ENCODE measurements around the gene GRP.
"Not testable (repeated sequence)": the region's sequence is repeated elsewhere in the genome, so short reads cannot be mapped to it uniquely, and the experiment has no call there.

The GRP gene

DNA sequence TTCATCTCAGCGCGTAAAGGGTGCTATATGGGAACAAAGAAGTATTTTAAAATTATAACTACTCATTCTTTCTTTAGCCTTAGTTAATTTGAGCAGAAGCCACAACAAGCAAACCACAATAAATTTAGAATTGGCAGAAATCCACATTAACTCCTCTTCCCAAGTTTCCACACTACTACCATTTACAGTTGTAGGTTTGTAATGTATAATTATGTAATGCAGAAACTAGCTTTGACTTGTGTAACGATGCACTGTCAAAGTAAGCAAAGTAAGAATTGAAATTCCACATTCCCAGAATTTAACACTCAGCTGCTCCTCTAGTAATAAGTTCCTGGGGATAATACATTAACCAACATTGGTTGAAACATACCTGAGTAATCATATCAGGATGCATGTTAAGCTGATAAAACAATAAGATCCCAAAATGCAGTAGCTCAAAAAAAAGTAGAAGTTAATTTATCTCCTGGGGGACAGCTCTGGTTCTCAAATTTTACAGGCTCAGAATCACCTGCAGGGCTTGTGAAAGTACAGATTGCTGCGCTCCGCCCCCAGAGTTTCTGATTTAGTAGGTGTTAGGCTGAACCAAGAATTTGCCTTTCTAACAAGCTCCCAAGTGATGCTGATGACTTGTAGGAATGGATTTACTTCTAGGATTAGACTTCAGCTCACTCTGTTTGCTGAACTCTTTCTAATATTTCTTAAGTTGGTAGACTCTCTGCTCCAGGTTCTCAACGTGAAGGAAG, 9.9 kb downstream of the GRP start:
- DNase-seq = no peak

DNA sequence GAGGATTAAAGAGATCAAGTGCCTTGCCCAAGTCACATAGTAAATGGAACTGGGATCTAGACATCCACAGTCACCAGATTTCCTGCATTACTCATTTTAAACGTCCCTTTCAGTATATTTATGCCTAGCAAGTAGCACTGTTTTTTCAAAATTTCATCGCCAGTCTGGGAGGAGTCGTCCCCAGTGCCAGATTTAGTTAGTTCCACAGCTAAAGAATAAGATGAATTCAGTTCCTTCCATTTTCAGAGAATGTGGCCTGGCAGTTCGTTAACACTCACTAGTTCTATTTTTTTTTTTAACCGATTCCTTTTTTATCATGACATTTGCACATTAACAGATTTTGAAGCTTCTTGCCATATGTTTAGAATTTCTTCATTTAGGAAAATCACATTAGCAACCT, 11.2 kb downstream of the GRP start:
- DNase-seq = no peak

DNA sequence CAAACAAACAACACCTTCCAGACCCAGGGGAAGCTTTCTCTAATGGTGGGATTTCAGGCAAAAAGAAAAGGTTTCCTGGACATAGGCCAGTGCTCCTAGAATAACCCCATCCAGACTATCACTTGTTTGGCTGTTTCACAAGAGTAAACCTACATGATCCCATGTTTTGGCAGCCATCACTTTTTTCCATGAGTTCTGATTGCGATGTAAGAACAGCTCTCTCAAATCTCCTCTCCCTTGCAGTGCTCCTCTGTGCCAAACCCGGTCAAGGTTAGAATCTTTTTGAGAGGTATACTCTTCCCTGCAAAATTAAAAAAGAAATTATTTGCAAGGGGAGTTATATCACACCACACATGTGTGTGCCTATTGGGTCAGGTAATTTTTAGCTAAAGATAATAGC, 11.9 kb downstream of the GRP start:
- DNase-seq = no peak

DNA sequence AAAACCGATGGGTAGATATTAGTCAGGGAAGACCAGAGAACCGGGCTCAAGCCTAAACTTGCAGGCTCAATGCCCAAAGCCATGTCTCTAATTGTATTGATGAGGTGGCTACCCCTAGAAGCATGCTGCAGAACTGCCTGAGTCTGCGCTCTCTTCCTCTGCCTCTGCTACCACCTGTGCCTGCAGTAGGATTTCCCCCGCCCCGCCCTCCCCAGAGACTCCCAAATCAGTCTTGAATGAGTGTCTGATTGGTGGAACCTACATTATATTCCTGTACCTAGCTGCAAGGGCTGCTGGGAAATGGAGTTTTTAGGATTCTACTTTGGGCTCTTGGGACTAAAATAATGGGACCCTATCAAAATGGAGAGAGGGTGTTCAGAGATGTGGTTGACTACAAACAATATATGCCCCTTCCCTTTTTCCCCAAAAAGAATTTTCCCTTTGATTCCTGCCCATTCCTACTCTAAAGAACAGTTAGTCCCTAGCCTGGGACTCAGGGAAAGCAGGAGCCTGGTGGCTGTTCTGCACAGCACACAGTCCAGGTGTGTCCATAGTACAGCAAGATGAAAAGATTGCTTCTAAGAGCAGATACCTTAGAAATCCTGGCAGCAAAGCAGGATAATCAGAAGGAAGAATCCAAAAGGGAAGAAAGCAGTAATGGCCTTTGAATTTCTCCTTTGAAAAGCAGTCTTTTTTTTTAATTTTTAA, 12.5 kb downstream of the GRP start:
- DNase-seq = no peak

DNA sequence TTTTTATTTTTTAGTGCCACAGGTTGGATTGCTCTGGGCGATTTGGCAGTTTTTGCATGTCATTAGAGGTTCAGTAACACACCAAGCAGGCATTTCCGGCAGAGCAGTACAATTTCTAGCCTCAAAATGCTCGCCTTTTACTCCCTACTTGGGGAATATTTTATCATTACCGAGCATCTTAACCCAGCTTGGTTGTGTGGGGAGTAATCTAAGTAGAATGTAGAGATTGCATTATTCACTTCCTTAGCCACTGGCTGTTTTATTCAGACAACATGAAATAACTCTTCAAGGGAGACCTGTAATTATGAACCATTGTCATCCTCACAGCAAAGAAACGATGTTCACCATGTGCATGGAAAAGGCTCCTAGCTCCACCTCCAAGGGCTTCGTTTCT, 13.1 kb downstream of the GRP start:
- DNase-seq = no peak

DNA sequence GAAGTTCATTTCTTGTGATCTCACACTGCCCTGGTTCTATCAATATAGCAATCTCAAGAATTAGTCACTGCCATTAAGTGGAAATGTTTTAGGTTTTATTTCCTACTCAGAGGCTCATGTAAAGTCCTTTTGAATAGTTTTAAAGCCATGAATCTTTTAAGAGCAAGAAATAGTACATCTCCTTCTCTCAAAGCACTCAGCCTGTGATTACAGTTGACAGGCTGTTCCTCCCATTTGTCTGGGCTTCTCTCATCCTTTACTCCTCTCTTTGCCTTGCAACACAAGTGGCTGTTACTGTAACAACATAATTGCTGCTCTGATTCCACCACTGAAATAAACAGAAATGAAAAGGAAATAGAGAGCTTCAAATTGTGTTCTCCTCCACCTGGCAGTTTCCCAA, 18.4 kb downstream of the GRP start:
- no peak for DNase-seq

DNA sequence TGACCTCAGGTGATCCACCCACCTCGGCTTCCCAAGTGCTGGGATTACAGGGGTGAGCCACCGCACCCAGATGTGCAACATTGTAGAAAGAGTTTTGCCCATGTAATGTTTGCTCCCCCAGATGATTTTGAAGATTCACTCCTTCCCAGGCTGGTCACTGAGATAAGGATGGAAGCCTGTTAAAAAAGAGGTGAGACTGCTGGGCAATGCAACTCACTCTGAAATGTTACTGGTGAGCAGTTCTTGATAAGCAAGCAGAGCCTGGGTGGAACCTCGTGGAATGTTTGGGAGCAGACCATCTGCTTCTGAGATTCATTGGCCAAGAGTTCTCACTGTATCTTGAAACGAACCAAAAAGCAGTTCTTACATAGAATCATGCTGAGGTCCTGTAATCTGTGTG, 19.7 kb downstream of the GRP start:
- DNase-seq = no peak

DNA sequence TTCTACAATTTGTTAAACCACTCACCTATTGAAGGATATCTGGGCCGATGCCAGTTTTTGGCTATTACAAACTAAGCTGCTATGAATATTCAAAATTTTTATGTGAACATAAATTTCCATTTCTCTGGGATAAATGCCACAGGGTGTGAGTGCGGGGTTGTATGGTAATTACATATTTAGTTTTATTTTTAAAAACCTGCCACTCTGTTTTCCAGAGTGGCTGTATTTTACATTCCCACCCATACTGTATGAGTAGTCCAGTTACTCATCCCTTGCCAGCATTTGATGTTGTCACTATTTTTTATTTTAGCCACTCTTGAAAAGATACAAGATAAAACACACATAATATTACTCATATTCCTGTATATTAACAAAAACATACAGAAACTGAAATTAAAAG, 22.9 kb downstream of the GRP start:
- no peak for DNase-seq

DNA sequence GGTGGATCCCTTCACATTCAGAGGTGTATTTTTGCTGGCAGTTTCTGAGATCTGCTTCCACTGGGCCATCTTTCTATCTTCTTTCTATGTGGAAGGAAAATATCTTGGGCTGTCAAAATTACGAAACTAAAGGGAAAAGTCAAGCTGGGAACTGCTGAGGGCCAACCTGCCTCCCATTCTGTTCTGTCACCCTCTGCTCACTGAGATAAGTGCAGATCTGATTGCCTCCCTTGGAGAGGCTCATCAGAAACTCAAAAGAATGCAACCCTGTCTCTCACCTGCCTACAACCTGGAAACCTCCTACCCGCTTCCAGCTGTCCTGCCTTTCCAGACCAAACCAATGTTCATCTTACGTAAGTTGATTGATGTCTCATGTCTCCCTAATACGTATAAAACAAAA, 26.8 kb downstream of the GRP start:
- DNase-seq = no peak

DNA sequence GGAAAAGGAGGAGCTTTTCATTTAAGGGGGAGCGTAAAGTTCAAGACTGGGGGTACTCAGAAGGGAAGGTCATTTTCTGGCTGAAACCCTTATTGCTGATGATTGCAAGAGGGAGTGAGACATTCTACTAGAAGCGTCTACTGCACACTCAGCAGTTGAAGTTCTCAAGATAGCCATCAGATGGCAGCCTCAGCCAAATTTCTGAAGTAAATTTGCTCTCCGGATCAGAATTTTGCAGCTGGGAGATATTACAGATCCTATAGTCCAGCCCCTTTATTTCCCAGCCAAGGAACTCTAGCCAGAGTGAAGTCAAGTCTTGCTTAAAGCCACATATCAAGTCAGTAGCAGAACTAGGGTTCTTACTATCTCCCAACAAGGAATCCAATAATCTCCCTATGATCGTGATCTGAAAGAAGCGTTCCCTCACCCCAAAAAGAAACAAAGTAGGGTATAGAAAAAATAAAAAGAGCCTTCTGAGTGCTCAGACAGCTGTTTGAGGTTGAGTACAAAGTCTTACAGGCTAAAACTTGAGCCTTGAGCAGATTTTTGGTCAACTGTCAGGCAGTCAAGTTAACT, 29.3 kb downstream of the GRP start:
- DNase-seq = no peak

DNA sequence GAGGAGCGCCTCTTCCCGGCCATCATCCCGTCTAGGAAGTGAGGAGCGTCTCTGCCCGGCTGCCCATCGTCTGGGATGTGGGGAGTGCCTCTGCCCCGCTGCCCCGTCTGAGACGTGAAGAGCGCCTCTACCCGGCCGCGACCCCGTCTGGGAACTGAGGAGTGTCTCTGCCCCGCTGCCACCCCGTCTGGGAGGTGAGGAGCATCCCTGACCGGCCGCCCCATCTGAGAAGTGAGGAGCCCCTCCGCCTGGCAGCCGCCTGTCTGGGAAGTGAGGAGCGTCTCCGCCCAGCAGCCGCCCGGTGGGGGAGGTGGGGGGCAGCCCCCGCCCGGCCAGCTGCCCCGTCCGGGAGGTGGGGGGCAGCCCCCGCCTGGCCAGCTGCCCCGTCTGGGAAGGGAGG, 35.5 kb downstream of the GRP start:
- not testable (repeated sequence) for DNase-seq

DNA sequence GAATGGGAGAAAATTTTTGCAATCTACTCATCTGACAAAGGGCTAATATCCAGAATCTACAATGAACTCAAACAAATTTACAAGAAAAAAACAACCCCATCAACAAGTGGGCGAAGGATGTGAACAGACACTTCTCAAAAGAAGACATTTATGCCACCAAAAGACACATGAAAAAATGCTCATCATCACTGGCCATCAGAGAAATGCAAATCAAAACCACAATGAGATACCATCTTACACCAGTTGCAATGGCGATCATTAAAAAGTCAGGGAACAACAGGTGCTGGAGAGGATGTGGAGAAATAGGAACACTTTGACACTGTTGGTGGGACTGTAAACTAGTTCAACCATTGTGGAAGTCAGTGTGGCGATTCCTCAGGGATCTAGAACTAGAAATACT, 41.9 kb downstream of the GRP start:
- DNase-seq = not testable (repeated sequence)

DNA sequence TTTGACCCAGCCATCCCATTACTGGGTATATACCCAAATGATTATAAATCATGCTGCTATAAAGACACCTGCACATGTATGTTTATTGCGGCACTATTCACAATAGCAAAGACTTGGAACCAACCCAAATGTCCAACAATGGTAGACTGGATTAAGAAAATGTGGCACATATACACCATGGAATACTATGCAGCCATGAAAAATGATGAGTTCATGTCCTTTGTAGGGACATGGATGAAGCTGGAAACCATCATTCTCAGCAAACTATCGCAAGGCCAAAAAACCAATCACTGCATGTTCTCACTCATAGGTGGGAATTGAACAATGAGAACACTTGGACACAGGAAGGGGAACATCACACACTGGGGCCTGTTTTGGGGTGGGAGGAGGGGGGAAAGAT, 42.3 kb downstream of the GRP start:
- DNase-seq = not testable (repeated sequence)

DNA sequence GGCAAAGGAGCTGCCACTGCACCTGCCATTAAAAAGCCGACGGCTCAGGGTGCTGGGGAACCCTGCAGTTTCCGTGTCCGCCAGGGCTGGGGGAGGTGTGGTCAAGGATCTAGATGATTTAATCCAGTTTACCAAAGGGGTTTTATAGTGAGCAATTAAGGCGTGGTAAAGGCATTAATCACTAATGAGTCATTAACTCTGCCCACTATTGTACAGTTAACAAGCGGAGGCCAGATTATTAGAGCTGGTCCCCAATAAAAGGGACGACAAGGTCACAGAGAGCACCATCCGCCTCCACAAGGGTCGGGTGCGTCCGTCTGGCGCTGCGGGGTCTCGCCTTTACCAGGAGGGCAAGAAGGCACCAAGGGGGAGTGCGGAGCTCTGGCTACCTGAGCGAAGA, 43.7 kb downstream of the GRP start:
- DNase-seq = no peak

DNA sequence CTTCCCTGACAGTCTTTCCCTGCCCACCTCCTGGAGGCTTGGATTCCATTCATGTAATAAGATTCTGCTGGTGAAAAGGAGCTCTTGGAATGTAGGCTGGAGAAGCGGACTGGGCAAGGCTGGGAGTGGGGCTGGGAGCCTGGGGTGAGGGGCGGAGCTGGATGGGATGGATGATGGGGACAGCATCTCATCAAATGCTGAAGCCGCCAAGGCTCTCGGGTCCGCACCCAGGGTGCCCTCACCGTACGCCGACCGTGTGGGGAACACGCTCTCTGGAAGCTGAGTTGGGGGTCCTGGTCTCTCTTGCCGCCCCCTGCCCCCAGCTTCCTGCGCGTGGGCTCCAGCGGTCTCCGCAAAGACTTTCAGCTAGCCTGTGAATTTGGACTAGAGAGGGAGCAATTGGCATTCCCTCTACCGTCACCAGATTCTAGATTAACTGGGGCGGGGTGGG, 44.2 kb downstream of the GRP start:
- no peak for DNase-seq

DNA sequence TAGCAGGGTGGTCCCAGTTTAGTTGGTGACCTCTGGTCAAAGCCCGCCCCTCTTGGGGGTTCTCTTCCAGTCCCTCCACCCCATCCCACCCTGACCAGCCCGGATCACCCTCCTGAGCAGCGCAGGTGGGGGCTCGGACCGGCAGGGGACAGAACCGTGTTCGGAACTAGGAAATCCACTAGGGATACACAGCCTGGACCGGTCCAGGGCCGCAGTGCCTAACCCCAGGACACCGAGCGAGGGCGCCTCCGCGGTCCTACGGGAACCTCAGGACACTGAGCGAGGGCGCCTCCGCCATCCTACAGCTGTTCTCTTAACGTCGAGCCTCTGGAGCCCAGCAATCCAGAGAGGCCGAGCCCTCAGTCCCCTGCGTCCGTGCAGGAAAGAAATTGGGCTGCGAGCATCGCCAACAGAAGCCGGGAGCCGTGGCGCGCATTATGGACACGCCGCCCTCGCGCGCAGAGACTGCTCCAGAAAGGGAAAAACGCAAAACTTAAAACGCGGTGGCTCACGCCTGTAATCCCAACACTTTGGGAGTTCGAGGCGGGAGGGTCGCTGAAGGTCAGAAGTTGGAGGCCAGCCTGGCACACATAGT, 44.8 kb downstream of the GRP start:
- no peak for DNase-seq

DNA sequence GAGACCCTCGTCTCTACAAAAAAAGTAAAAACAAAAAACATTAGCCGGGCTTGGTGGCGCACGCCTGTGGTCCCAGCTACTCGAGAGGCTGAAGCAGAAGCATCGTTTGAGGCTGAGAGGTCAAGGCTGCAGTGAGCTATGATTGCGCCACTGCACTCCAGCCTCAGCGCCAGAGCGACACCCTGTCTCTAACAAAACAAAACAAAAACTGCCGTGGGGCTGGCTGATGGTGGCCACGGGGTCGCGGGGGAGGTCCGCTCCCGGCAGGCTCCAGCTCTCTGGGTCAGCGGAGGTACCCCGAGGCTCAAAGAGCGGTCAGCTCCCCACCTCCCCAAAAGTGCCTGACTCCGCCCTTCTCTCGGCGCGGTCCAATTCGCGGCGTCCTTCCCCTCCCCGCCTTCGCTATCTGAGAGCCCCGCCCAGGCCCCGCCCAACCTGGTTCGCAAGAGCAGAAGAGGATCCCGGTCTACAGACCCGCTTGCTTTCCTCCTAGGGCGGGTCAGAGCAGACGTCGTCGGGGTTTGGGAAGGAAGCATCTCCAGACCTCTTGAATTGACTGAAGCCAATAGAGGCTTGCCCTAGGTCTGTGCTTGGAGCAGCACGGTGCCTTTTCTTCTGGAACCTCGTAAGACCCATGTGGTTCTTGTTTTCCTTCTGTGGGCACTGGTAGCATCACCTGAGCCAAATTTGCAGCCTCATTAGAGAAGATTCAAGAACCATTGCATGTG, 45.5 kb downstream of the GRP start:
- DNase-seq = no peak

DNA sequence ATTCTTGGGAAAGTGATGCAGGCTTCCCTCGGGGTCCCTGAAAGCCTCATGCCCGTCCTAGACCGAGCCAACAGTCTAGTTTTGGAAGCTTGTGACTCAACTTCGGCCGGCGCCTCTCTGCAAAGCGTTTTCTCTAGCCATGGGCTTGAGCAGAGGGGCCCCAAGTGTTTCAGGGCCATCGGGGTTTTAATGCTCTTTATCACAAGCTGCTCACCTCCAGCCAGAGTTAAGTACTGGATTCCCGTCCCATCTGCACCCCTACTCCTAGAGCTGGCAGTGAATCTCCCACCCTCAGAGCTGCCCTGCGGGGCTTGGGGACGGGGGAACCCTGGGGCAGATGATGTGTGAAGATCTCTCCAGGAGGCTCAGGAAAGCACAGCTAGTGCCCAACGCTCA, 46.0 kb downstream of the GRP start:
- no peak for DNase-seq

DNA sequence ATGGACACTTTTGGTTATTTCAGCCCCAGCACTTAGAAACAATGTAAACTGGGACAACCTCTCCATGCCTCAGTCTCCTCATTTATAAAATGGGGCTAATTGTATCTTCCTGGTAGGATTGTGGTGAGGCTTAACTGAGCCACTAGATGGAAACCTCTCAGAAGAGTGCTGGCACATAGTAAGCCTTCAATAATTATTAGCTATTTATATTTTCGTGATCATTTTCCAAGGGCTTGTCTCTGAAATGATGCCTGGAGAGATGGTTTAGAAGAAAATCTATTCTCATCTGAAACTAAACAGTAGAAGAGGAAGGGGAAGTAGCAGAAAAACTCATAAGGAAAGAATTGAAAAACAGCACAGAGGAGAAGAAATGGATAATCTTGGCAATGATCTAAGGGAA, 46.5 kb downstream of the GRP start:
- no peak for DNase-seq

DNA sequence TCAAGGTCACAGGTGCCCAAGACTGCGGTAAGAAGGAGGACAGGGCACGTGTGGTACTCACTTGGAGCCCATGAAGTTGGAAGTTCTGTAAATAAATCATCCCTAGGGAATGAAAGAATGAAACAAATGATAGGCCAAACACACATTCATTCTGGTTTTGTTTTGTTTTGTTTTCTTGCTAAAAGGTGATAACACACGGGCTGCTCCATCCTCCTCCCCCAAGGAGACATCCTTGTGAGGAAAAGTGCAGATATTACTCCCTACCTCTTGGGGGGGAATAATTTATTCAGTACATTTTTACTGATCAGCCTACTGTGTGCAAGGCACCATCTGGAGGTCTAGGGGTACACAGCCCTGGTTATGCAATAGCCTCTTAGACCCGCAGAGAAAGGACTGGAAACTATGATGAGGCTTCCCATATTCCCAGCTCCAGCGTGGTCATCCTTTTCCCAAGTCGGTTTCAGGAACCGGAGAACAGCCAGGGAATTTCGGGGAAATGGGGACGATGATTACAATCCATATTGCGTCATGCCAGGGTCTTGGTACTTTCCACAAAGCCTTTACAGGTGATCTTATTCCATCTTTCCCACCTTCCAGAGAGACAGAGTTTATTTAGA, 47.0 kb downstream of the GRP start:
- DNase-seq = no peak

DNA sequence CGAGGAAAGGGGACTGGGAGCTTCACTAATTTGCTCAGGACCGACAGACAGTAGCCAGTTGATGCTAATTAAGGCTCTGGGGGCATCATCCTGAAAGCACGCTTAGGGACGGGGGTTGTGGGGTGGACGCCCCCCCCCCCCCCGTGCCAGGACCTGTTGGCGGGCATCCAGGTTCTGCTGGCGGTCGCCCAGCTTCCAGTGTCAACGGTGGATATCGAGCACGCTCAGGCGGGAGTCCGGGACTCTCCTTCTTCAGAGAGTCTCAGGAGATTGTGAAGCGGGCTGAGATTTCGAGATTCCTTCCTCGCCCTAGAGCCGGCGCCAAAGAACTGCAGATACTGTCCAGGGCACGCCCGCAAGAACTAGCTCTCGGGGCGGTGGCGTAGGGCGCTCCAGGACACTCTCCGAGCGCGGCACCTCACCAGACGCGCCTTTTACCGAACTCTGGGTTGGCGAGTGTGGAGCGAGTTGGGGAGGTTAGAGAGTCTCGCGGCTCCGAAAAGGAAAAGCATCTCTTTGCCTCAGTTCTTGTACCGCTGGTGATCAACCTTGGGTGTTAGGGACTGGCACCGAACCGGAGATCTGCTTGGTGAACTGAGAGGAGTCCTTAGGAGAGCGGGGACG, 47.7 kb downstream of the GRP start:
- no peak for DNase-seq

DNA sequence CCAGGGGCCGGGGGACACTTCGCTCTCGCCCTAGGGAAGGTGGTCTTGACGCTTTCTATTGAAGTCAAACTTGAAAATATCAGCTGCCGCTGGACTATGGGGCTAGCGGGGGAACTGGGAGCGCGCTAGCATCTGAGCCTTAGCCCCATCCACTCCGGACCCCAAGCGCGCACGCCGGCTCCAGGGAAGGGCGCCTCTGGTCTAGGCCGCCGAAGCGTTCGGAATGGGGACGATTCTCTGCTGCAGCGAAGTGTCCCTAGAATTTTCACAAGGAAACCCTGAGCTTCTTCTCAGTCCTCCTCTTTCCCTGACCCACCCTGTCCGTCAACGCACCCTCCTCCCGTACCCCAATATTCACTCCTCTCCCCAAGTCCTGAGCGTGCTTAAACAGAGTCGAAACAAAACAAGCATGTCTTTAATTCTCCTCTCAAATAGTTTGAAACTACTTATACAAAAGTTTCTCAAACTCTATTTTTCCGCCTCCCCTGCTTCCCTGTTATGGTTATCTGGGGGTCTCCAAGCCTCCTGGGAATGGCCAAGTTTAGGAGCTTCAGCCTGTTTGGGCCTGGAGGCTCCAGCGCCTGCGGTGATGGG, 48.3 kb downstream of the GRP start:
- no peak for DNase-seq
